Keratinocyte (primary cell): ENCODE results near the gene CD3D. TPM values are rescaled to one million over a fixed set of nuclear protein-coding genes. Genes with fewer than 3 reads are reported as not detected.

Experiments
- DNase-seq: peaks from one replicate; pipeline ENCODE4 v3.0.0-alpha.2; 2011; ENCODE audit warnings: low read depth, missing footprints, low spot score
- FAIRE-seq: peaks from 2 replicates; lab custom pipeline; 2011; peaks lifted over from hg19 to GRCh38; lab: Jason Lieb, UNC
- H2AFZ ChIP-seq: 2 replicates; pipeline ENCODE4 v1.6.0; 2012; ENCODE audit warnings: low read length, control low read depth, inconsistent platforms; ENCODE audit not compliant: control insufficient read depth
- H3K27ac ChIP-seq: 2 replicates; pipeline ENCODE4 v1.5.1; 2011; ENCODE audit warnings: low read length; ENCODE audit not compliant: control insufficient read depth, insufficient read depth
- H3K27me3 ChIP-seq: 3 replicates; pipeline ENCODE4 v1.6.0; 2011; ENCODE audit warnings: low read length; ENCODE audit not compliant: control insufficient read depth, insufficient read depth; ENCODE audit errors: extremely low read depth
- H3K36me3 ChIP-seq, 2 experiments: 2 replicates in 1 of 2; 3 replicates in 1 of 2; pipeline ENCODE4 v1.5.1; 2011; ENCODE audit warnings: low read length in 2 of 2, mild to moderate bottlenecking in 1 of 2; ENCODE audit not compliant: control insufficient read depth in 2 of 2, insufficient read depth in 2 of 2; ENCODE audit errors: extremely low read depth in 1 of 2
- H3K4me1 ChIP-seq: 3 replicates; pipeline ENCODE4 v1.5.1; 2011; ENCODE audit warnings: low read length; ENCODE audit not compliant: control insufficient read depth, insufficient read depth; ENCODE audit errors: extremely low read depth
- H3K4me2 ChIP-seq: 3 replicates; pipeline ENCODE4 v1.6.0; 2011; ENCODE audit warnings: low read depth, low read length; ENCODE audit not compliant: control insufficient read depth, insufficient read depth; ENCODE audit errors: extremely low read depth
- H3K4me3 ChIP-seq, 3 experiments: fragments of 200-600 bp in 1 of 3; sonication (generic) in 1 of 3; 2 replicates in 2 of 3; 3 replicates in 1 of 3; pipeline ENCODE4 v1.5.1; 2011 to 2016; ENCODE audit warnings: low read length in 3 of 3, mild to moderate bottlenecking in 3 of 3, control low read depth in 2 of 3, inconsistent platforms in 1 of 3, low read depth in 1 of 3, mixed read lengths in 1 of 3, mixed run types in 1 of 3, moderate library complexity in 1 of 3; ENCODE audit not compliant: control insufficient read depth in 2 of 3, insufficient read depth in 2 of 3; ENCODE audit errors: extremely low read depth in 1 of 3
- H3K79me2 ChIP-seq: 2 replicates; pipeline ENCODE4 v1.6.0; 2012; ENCODE audit warnings: low read length; ENCODE audit not compliant: control insufficient read depth, insufficient read depth
- H3K9ac ChIP-seq: 3 replicates; pipeline ENCODE4 v1.6.0; 2011; ENCODE audit warnings: low read length; ENCODE audit not compliant: control insufficient read depth, insufficient read depth; ENCODE audit errors: extremely low read depth
- H3K9me1 ChIP-seq: 3 replicates; pipeline ENCODE4 v1.6.0; 2011; ENCODE audit warnings: low read length; ENCODE audit not compliant: control insufficient read depth, insufficient read depth; ENCODE audit errors: extremely low read depth
- H3K9me3 ChIP-seq: 2 replicates; pipeline ENCODE4 v1.5.1; 2012; ENCODE audit warnings: low read depth, low read length; ENCODE audit not compliant: control insufficient read depth
- H4K20me1 ChIP-seq: 3 replicates; pipeline ENCODE4 v1.6.0; 2011; ENCODE audit warnings: low read length; ENCODE audit not compliant: control insufficient read depth, insufficient read depth; ENCODE audit errors: extremely low read depth
- EZH2 ChIP-seq: IDR thresholded peaks from one replicate; pipeline ENCODE4 v1.6.1; 2012; ENCODE audit warnings: inconsistent platforms, mild to moderate bottlenecking, low read length, moderate library complexity
- dilution Hi-C: fragments of 300-500 bp; cut with MboI; formaldehyde crosslinking; loops from one replicate; pipeline ENCODE4 v1.7.0; 2020; ENCODE audit warnings: low sequenced_read_pairs; ENCODE audit not compliant: extremely low pct_ligation_motif_present
- polyA plus RNA-seq, 5 experiments: library from polyadenylated mRNA; depleted of rRNA in 3 of 5; stranded (reverse) in 3 of 5; stranded (forward) in 1 of 5; unstranded in 1 of 5; fragments of >200 nt; gene quantifications; 1 replicate in 1 of 5; 2 replicates in 3 of 5; 3 replicates in 1 of 5; pipeline versions ENCODE4 v1.2.1 to v1.2.3, GENCODE V29; 2011 to 2012; ENCODE audit warnings: missing spikeins in 2 of 5, low read depth in 1 of 5, low replicate concordance in 1 of 5
- TF ChIP-seq, protein P1 (sequence below), 3 experiments: IDR thresholded peaks in 1 of 3; conservative IDR thresholded peaks in 1 of 3; optimal IDR thresholded peaks in 1 of 3; 2 replicates in 2 of 3; 3 replicates in 1 of 3; pipeline versions ENCODE3 to v1.5.1; 2011; ENCODE audit warnings: low read length in 3 of 3, mild to moderate bottlenecking in 3 of 3, moderate library complexity in 2 of 3, control low read depth in 1 of 3, inconsistent platforms in 1 of 3; ENCODE audit not compliant: insufficient read depth in 2 of 3; ENCODE audit errors: extremely low read depth in 1 of 3

The CD3D gene
- polyA plus RNA-seq, 1 donor (not counting 4 experiments of a cell fraction or from before 2014, with no cell fraction given) = not detected

DNA sequence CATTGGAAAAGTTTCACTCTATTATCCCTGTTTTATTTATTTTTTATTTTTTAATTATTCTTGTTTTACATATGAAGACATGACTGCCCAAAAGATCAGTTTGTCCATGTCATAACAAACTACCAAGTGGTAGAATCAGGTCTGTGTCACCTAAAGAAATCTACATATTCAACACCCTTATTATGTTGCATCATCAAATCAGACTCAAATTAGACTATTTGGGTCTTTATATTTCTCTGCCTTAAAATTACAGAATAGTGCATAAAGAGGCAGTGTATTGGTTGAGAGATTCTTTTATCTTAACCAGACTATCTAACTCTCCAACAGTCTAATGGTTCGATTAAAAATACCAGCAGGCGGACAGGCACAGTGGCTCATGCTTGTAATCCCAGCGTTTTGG, 40.4 kb upstream of the CD3D start:
- Histone ChIP-seq H3K36me3 (peaks cover 27 to 40% of the 10 kb centered on the region in 2 experiments), H3K27me3 (no peaks in the 10 kb centered on the region), H3K4me2 (no peak overlapping the region), H3K9me3 (no peaks in the 10 kb centered on the region), H3K9ac (no peak overlapping the region), H3K9me1 (no peaks in the 10 kb centered on the region), H2AFZ (no peak overlapping the region), H3K27ac (no peak overlapping the region), H3K79me2 (no peaks in the 10 kb centered on the region), H4K20me1 (no peaks in the 10 kb centered on the region), H3K4me1 (no peaks in the 10 kb centered on the region), H3K4me3 (no peak overlapping the region)
- TF ChIP-seq, protein P1, sequence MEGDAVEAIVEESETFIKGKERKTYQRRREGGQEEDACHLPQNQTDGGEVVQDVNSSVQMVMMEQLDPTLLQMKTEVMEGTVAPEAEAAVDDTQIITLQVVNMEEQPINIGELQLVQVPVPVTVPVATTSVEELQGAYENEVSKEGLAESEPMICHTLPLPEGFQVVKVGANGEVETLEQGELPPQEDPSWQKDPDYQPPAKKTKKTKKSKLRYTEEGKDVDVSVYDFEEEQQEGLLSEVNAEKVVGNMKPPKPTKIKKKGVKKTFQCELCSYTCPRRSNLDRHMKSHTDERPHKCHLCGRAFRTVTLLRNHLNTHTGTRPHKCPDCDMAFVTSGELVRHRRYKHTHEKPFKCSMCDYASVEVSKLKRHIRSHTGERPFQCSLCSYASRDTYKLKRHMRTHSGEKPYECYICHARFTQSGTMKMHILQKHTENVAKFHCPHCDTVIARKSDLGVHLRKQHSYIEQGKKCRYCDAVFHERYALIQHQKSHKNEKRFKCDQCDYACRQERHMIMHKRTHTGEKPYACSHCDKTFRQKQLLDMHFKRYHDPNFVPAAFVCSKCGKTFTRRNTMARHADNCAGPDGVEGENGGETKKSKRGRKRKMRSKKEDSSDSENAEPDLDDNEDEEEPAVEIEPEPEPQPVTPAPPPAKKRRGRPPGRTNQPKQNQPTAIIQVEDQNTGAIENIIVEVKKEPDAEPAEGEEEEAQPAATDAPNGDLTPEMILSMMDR (optimal IDR thresholded peaks at IDR 0.05 in 1 of 3, IDR thresholded peaks at IDR 0.05 in 1 of 3, conservative IDR thresholded peaks at IDR 0.05 in 1 of 3; ENCODE audit: extremely low read depth in 1 of 3, insufficient read depth in 2 of 3, low read length in 3 of 3) = no peak
- TF ChIP-seq EZH2 = no peak
- DNase-seq (no peak), FAIRE-seq (no peak)
- dilution Hi-C loops = no loop called here

DNA sequence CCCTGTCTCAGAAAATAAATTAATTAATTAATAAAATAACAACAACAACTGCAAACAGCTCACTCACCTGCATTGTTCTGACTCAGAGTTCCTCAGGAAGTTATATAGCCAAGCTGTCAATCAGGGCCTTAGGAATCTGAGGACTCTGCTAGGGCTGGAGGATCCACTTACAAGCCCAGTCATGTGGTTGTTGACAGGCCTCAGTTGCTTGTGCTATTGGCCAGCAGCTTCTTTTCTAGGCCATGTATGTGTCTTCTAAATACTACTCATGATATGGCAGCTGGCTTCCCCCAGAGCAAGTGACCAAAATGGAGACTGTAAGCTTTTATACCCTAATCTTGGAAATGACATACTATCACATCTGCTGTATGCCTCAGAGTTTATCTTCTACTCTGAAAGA, 38.1 kb upstream of the CD3D start:
- peaks cover 19 to 26% of the 10 kb centered on the region in 2 experiments for H3K36me3 ChIP-seq
- no peak for TF ChIP-seq EZH2
- TF ChIP-seq, protein P1 (optimal IDR thresholded peaks at IDR 0.05 in 1 of 3, IDR thresholded peaks at IDR 0.05 in 1 of 3, conservative IDR thresholded peaks at IDR 0.05 in 1 of 3; ENCODE audit: extremely low read depth in 1 of 3, insufficient read depth in 2 of 3, low read length in 3 of 3) = no peak

More for the DNA sequence above, 38.1 kb upstream of the CD3D start:
- no peak overlapping the region for H3K9ac ChIP-seq
- no peak overlapping the region for H2AFZ ChIP-seq
- H3K4me2 ChIP-seq = no peak overlapping the region
- FAIRE-seq (no peak), DNase-seq (no peak)
- no peak overlapping the region for H3K27ac ChIP-seq
- H3K9me1 ChIP-seq = no peaks in the 10 kb centered on the region
- H3K79me2 ChIP-seq = no peaks in the 10 kb centered on the region
- no peaks in the 10 kb centered on the region for H3K9me3 ChIP-seq
- H3K4me1 ChIP-seq = no peaks in the 10 kb centered on the region
- no peaks in the 10 kb centered on the region for H4K20me1 ChIP-seq
- H3K27me3 ChIP-seq = no peaks in the 10 kb centered on the region
- dilution Hi-C loops = no loop called here
- no peak overlapping the region for H3K4me3 ChIP-seq
